Panc1 (cell line): ENCODE results near the gene TMEM174. TPM values are rescaled to one million over a fixed set of nuclear protein-coding genes. Genes with fewer than 3 reads are reported as not detected.
A peak's percentile ranks its signal among the peaks of the same experiment; 100 is the strongest.

ENCODE experiments used
- ATAC-seq: fragments of 200-7000 bp; cut with Tn5 transposase; 2 replicates; pipeline ENCODE4 v1.9.1; 2020; ENCODE audit warnings: mild to moderate bottlenecking, moderate library complexity
- BruUV-seq: library from RNA; stranded (reverse); fragments of 400-500 nt; replicated peaks from 2 replicates; lab custom pipeline; 2021; lab: Mats Ljungman, UMichigan
- CTCF ChIA-PET: fragments of 300-600 bp; sonication (Branson Sonifier 250); formaldehyde crosslinking; loops from one replicate; lab custom pipeline; 2022; ENCODE audit warnings: antibody characterized with exemption; lab: Charles Lee
- POLR2A ChIA-PET: fragments of 300-600 bp; sonication (Branson Sonifier 250); formaldehyde crosslinking; loops from one replicate; lab custom pipeline; 2022; ENCODE audit warnings: antibody characterized with exemption; lab: Charles Lee
- DNase-seq: peaks from one replicate; pipeline ENCODE4 v3.0.0-alpha.2; 2010; ENCODE audit warnings: low read depth, low spot score
- H3K27ac ChIP-seq: 2 replicates; pipeline ENCODE4 v1.5.1; 2011; ENCODE audit warnings: mild to moderate bottlenecking, low read length, inconsistent platforms
- H3K27me3 ChIP-seq: fragments of 200-500 bp; sonication (Bioruptor generic); 2 replicates; pipeline ENCODE4 v1.6.0; 2014; ENCODE audit warnings: low read length, inconsistent platforms; ENCODE audit not compliant: control insufficient read depth, insufficient read depth
- H3K36me3 ChIP-seq: fragments of 200-500 bp; sonication (Bioruptor generic); 2 replicates; pipeline ENCODE4 v1.5.1; 2014; ENCODE audit warnings: inconsistent platforms, mild to moderate bottlenecking, low read length, moderate library complexity; ENCODE audit not compliant: control insufficient read depth, insufficient read depth
- H3K4me1 ChIP-seq: 2 replicates; pipeline ENCODE4 v1.5.1; 2011; ENCODE audit warnings: inconsistent platforms, mild to moderate bottlenecking, low read length, moderate library complexity; ENCODE audit not compliant: control insufficient read depth, insufficient read depth
- H3K4me3 ChIP-seq, 2 experiments: 2 replicates each; pipeline ENCODE4 v1.5.1; 2011 to 2012; ENCODE audit warnings: low read depth in 2 of 2, low read length in 2 of 2, mild to moderate bottlenecking in 2 of 2, inconsistent platforms in 1 of 2, moderate library complexity in 1 of 2
- H3K9me3 ChIP-seq: fragments of 200-500 bp; sonication (Bioruptor generic); 2 replicates; pipeline ENCODE4 v1.5.1; 2014; ENCODE audit warnings: low read depth, mild to moderate bottlenecking, inconsistent platforms, low read length, moderate library complexity; ENCODE audit not compliant: control insufficient read depth, insufficient read depth
- POLR2AphosphoS5 ChIP-seq: IDR thresholded peaks from 2 replicates; pipeline ENCODE4 v1.6.1; 2012; ENCODE audit warnings: mild to moderate bottlenecking, low read depth, low read length, moderate library complexity
- REST ChIP-seq, 2 experiments: IDR thresholded peaks; 2 replicates each; pipeline ENCODE4 v1.6.1; 2011 to 2012; ENCODE audit warnings: low read depth in 2 of 2, control low read depth in 1 of 2, low read length in 1 of 2, mild to moderate bottlenecking in 1 of 2, moderate library complexity in 1 of 2; ENCODE audit not compliant: insufficient read depth in 1 of 2
- SIN3A ChIP-seq: IDR thresholded peaks from 2 replicates; pipeline ENCODE4 v1.6.1; 2012; ENCODE audit warnings: low read depth, mild to moderate bottlenecking, low read length, moderate library complexity, borderline replicate concordance; ENCODE audit not compliant: insufficient read depth
- TCF7L2 ChIP-seq: IDR thresholded peaks from 2 replicates; pipeline ENCODE4 v1.6.1; 2011; ENCODE audit warnings: mild to moderate bottlenecking, low read depth, low read length, inconsistent platforms
- in situ Hi-C: cut with HindIII; loops from 2 replicates; pipeline ENCODE4 v1.10.0; 2016; ENCODE audit warnings: low sequenced_read_pairs, low pct_unique_long_range_greater_than_20kb
- intact Hi-C: fragments of 100-400 bp; cut with micrococcal nuclease; formaldehyde crosslinking; loops from one replicate; pipeline ENCODE4 v1.10.0; 2022; ENCODE audit not compliant: unreplicated experiment
- total RNA-seq: library from RNA; stranded (reverse); gene quantifications from one replicate; pipeline ENCODE4 v1.2.1, GENCODE V29; 2021; ENCODE audit not compliant: unreplicated experiment
- TF ChIP-seq, protein P1 (sequence below): fragments of 450-650 bp; IDR thresholded peaks from 2 replicates; pipeline ENCODE4 v1.5.1; 2017; ENCODE audit warnings: mild to moderate bottlenecking

The TMEM174 gene
- total RNA-seq, 1 experiment from 2014 or later: not detected

DNA sequence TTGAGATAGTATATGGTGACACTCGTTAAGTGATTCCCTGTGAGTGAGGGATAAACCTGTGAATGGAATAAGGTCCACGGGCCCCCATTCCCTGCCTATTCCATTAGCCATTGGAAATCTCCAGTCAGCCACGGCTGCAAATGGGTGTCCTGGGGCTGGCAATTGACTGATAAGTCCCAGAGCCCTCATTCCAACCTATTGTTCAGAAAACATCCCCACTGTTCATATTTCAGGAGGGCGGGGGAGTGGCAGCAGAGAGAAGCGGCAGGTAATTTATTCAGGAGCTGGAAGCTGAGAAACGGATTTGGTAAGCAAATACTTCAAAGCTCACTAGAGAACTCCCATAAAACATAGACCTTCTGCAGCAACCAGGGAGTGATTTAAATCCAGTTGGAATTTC is 42.0 kb downstream of the TMEM174 start:
- in situ Hi-C loops (no loop called here), intact Hi-C loops (loop anchor here (5.0 to 10.0 kb wide), 3 partner anchors 150 to 290 kb away; no protein-coding TSS in a partner anchor)
- H3K36me3 ChIP-seq: no peaks in the 10 kb centered on the region
- H3K4me3 ChIP-seq: peak overlapping the region in 1 of 2 experiments; percentile 47; a peak in 1 of 4 replicates
- DNase-seq: no peak
- H3K27me3 ChIP-seq: no peaks in the 10 kb centered on the region
- ChIA-PET POLR2A (interaction anchor here (0.6 to 0.7 kb wide), 2 partner anchors 183 to 232 kb away, joined by 3 to 7 read pairs; no protein-coding TSS in a partner anchor), CTCF (interaction anchor here (0.5 to 2.2 kb wide), 10 partner anchors 13 to 236 kb away, joined by 3 to 31 read pairs (median 4); no protein-coding TSS in a partner anchor)
- ATAC-seq: no peak
- BruUV-seq: no TSS peak
- TF ChIP-seq POLR2AphosphoS5: no peak
- TF ChIP-seq SIN3A: no peak
- TF ChIP-seq REST (IDR thresholded peaks at IDR 0.05; ENCODE audit: insufficient read depth in 1 of 2, low read depth in 2 of 2, low read length in 1 of 2): no peak
- no peak for TF ChIP-seq TCF7L2
- TF ChIP-seq, protein P1, sequence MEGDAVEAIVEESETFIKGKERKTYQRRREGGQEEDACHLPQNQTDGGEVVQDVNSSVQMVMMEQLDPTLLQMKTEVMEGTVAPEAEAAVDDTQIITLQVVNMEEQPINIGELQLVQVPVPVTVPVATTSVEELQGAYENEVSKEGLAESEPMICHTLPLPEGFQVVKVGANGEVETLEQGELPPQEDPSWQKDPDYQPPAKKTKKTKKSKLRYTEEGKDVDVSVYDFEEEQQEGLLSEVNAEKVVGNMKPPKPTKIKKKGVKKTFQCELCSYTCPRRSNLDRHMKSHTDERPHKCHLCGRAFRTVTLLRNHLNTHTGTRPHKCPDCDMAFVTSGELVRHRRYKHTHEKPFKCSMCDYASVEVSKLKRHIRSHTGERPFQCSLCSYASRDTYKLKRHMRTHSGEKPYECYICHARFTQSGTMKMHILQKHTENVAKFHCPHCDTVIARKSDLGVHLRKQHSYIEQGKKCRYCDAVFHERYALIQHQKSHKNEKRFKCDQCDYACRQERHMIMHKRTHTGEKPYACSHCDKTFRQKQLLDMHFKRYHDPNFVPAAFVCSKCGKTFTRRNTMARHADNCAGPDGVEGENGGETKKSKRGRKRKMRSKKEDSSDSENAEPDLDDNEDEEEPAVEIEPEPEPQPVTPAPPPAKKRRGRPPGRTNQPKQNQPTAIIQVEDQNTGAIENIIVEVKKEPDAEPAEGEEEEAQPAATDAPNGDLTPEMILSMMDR: no peak
- H3K27ac ChIP-seq: peak overlapping the region; percentile 84
- H3K4me1 ChIP-seq: peaks cover 10% of the 10 kb centered on the region
- no peaks in the 10 kb centered on the region for H3K9me3 ChIP-seq

DNA sequence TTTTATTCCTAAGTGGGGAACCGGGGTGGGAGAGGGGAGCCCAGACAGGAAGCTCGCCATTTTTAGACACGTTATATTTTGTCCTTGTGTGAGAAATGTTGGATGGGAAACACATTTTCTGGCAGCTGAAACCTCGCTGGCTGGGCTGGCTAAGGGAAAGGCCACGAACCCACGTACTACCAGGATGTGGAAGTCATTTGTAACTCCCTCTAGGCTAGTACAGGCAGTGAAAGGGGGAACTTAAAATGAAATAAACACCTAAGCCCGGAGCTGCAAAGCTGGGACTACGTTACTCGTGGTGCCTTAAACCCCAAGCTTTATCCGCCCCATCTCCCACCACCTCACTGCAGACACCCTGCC is 42.5 kb downstream of the TMEM174 start:
- BruUV-seq: no TSS peak
- ChIA-PET CTCF (interaction anchor here (0.7 to 2.2 kb wide), 15 partner anchors 14 to 533 kb away, joined by 3 to 31 read pairs (median 4); partner anchors contain the start of gene FOXD1), POLR2A (interaction anchor here (0.5 to 1.1 kb wide), 3 partner anchors 182 to 226 kb away, joined by 3 to 7 read pairs (median 5); no protein-coding TSS in a partner anchor)
- ATAC-seq (peak; percentile 33), DNase-seq (no peak)
- Histone ChIP-seq H3K9me3 (no peaks in the 10 kb centered on the region), H3K4me1 (peaks cover 10% of the 10 kb centered on the region), H3K27me3 (no peaks in the 10 kb centered on the region), H3K27ac (peak overlapping the region; percentile 84), H3K36me3 (no peaks in the 10 kb centered on the region), H3K4me3 (peak overlapping the region; percentile 47 to 67)
- intact Hi-C loops: loop anchor here (5.0 to 10.0 kb wide), 3 partner anchors 149 to 291 kb away; no protein-coding TSS in a partner anchor
- in situ Hi-C loops: no loop called here
- TF ChIP-seq REST (IDR thresholded peaks at IDR 0.05; ENCODE audit: insufficient read depth in 1 of 2, low read depth in 2 of 2, low read length in 1 of 2) (no peak), SIN3A (no peak), TCF7L2 (no peak), POLR2AphosphoS5 (no peak)
- TF ChIP-seq, protein P1: no peak
